DMS 273 (cell line): ENCODE data around the gene KLHL18.
A peak's percentile ranks its signal among the peaks of the same experiment; 100 is the strongest.
"Not testable (repeated sequence)": the region's sequence is repeated elsewhere in the genome, so short reads cannot be mapped to it uniquely, and the experiment has no call there.

Experiments used
- DNase-seq: peaks from one replicate; lab custom pipeline; 2025; ENCODE audit not compliant: unreplicated experiment; lab: John Stamatoyannopoulos, UW

KLHL18 gene

DNA sequence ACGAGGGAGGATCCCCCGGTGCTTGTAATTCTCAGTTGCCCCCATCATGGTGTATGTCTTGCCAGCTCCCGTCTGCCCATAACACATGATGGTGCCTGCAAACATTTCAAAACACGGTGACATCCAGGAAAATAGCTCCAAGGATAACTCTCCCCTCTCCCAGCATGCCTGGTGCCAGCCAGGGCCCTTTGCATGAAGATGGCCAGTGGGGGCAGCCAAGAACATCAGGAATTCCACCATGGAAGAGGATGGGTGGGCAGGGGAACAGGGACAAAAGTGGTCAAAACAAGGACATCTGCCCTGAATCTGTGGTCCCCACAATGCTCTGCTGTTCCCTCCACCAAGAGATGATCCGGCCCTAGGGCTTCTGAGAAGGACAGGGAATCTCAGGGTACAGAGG, 9.2 kb upstream of the KLHL18 start:
- no peak for DNase-seq

DNA sequence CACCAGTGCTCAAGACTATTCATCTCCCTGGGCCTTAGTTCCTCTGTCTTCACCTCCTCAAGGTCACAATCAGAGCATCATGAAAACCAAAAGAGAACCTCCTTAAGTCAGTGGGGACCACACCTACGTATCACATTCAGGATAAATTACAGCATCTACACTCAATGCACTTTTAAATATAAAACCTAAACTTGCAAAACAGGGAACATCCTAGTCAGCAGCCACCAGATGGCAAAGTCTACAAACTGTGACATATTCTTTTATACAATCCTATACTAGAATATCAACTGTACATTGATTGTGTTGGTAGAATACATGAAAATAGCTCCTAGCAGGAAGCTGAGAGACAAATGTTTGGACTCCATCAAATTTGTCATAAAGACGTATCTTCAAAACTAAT, 8.1 kb upstream of the KLHL18 start:
- no peak for DNase-seq

DNA sequence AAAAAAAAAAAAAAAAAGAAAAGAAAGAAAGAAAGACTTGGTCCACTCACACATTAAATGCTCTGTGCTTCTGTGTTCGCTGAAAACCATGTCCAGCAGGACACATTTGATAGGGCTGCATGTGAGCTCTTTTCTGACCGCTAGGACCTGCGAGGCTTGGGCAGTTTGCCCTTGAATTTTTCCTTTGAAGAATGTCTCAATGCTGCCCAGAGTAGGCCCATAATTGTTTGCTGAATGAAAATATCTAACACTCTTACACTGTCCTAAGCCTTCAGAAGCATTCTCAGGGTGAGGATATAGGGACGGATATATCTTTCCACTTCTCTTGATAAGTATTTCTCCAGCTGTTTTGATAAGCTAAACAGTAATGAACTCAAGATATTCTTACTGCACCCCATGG, 6.2 kb upstream of the KLHL18 start:
- no peak for DNase-seq

DNA sequence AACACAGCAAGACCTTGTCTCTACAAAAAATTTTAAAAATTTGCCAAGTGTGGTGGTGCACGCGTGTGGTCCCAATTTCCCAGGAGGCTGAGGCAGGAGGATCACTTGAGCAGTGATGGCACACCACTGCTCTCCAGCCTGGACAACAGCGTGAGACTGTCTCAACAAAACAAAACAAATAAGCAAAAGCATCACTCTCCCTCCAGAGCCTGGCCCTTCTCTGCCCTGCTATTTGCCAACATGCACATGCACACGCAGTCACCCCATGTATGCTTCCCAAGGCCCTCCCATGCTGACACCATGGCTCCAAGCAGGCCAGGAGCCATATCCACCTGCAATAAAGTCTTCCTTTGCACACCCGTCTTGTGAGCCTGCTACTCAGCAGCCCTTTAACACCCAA, 2.2 kb upstream of the KLHL18 start:
- DNase-seq = no peak

DNA sequence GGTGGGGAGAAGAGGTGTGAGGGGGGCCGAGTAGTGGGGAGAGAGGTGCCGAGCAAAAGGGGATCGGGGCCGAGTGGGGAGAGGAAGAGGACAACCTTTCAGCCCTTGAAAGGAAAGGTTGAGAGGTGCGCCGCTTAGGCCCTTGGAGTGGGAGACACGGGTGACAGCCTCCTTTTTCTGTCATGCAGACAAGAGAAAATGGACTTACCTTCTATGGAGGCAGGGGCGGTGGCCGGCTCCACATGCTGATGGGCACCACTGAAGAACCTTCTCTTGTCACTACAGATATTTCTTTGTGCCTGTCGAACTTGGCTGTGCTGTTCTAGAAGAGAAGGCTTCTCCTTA, 421 bp downstream of the KLHL18 start:
- peak; percentile 41 for DNase-seq

DNA sequence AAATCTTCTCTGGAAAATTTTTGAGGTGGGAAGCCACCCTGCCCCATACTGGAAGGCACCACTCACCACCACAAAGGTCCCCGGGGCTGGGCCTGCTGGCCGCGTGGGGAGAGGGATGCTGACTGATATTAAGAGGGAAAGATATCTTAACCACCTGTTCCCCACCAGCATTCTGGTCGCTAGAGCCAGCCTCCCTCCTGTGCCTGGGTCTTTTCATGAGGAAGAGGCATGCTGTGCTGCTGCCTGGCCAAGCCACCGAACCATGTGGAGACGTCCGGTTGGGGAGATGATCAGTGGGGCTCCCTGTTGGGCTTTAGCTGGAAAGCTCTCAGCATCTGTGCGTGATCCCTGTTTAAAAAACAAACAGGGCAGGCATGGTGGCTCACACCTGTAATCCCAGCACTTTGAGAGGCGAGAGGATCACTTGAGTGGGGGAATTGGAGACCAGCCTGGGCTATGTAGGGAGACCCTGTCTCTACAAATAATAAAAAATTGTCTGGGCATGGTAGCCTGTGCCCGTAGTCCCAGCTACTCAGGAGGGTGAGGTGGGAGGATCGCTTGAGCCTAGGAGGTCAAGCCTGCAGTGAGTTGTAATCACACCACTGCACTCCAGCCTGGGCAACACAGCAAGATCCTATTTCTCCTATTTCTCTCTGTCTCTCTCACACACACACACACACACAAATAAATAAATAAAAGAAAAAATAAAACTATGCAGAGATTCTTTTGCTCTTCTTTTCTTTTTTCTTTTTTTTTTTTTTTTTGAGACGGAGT, 1.0 kb downstream of the KLHL18 start:
- DNase-seq = peak; percentile 57

DNA sequence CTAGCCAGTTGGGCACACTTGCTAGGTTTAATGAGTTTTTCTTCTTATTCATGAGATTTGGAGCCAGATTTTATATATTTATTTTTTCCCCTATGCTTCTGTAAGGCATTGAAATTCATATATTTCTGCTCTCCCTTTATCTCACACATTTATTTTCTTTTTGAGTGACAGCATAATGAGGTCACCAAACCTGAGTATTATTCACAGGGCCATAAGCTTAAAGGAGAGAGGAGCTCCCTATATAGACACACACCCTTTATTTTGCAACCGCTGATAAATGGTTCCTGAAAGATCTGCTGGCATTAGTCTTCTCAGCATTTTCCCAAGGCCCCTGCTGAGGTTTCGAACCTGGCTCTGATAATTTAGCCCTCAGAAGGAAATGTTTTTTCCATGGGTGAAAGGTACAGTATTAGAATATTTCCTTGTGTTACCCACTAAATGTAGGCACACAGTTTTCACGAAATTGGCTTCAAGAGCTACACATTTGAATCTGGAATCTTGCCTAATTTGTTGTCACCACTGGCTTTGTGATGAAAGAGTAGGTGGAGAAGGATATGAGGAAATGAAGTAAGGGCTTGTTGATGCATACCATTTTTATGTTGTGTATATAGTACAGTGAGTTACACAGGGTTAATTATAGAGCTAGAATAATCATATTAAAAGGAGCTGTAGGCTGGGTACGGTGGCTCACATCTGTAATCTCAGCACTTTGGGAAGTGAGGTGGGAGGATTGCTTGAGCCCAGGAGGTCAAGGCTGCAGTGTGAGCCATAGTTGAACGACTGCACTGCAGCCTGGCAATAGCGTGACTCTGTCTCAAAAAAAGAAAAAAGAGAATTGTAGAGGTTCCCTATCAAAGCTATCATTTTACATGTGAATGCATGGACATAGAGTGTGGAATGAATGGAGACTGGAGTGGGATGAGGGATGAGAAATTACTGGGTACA, 6.5 kb downstream of the KLHL18 start:
- no peak for DNase-seq

DNA sequence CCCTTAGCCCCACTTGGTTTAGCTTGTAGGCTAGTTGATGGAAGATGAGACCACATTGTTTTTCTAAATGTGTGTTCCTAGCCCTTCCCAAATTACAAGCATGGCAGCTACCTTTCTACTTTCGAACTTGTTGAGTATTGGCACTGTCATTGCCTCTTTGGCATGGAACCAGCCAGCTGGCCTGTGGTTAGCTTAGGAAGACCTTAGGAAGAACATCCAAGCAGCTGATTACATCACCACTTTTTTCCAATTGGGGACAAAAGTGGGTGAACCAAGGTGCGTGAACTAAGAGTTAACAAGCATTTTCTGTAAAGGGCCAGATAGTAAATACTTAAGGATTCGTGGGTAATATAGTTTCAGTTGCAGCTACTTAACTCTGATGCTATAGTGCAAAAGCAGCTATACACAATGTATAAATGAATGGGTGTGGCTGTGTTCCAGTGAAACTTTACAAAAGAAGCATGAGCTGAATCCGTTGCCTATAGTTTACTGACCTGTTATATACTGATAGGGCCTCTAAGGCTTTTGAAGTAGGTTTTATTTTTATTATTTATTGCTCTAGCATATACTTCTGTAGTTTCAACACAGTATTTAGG, 8.5 kb downstream of the KLHL18 start:
- DNase-seq = no peak

DNA sequence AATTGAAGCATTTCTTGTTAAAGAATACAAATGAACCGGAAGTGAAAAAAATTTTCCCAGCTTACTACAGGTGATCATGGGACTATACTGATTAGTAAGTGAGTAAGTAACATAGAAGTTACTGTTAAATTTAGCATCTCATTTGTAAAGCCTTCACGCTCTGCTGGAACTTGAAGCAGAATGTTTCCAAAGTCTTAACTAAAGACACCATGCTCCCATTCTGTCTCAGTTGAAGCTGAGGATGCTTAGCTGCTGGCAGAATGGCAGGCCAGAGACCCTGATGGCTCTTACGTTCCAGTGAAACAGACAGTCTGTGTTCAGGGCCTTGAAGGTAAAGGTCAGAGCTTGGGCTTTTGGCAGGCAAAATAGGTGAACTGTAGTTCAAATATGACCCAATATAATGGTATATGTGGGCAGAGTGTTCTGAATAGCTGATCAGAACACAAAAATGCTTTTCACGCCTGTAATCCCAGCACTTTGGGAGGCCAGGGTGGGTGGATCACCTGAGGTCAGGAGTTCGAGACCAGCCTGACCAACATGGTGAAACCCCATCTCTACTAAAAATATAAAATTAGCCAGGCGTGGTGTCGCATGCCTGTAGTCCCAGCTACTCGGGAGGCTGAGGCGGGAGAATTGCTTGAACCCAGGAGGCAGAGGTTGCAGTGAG, 9.1 kb downstream of the KLHL18 start:
- DNase-seq = not testable (repeated sequence)

DNA sequence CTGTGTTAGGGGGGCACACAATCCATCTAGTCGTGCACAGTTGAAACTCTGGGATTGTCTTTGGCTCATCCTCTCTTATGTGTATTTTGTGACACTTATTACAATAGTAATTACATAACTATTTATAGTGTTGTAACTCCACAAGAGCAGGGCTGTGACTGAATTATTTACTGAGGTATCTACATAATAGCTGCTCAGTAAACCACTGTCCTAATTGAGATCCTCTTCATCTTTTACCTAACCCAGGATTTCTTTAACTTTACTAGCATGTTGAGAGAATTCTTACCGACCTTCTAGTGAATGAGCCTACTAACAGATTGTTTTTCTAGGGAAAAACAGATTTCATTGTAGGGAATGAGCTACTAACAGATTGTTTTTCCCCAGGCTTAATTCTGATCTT, 11.1 kb downstream of the KLHL18 start:
- no peak for DNase-seq

DNA sequence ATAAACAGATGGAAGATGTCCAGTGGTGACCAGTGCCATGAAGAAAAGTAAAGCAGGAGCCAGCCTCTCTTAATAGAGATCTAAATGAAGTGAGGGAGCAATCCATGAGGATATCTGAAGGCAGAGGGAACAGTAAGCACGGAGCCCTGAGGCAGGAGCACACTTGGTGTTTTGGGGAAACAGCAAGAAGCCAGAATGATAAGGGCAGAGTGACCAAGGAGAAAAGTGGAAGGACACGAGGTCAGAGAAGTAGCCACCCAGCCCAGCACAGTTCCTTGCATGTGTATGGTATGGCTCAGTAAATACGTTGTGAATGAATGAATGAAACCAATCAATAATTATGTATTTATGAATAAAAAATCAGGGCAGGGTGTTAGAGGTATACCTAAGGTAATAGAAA, 11.6 kb downstream of the KLHL18 start:
- no peak for DNase-seq

DNA sequence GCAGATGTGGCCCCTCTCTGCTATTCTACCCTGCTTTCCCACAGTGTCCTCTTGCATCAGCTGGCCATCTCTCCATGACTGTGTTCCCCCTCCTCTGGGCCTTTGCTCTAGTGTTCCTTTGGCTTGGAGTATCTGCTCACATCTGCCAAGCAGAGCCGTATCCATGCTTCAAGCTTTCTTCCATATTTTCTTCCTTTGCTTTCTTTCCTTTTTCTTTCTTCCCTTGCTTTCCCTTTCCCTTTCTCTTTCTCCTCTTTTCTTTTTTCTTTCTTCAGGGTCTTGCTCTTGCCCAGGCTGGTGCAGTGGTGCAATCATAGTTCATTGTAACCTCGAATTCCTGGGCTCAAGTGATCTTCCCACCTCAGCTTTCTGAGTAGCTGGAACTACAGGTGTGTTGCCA, 12.6 kb downstream of the KLHL18 start:
- no peak for DNase-seq

DNA sequence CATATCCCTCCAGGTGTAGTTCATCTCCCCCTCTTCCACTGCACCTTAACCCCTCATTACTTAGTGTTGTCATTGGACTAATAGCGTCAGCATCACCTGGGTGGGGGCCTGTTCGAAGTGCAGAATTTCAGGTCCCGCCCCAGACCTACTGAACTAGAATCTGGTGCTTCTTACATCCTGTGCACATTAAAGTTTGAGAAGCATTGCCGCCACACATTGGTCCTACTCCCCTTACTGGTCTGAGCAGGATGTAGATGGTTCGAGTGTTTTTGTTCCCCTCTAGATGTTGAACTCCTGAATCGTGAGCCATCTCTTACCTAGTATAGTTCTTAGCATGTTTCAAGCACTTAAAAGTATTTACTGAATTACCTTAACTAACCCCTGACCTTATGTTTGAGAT, 13.2 kb downstream of the KLHL18 start:
- no peak for DNase-seq

DNA sequence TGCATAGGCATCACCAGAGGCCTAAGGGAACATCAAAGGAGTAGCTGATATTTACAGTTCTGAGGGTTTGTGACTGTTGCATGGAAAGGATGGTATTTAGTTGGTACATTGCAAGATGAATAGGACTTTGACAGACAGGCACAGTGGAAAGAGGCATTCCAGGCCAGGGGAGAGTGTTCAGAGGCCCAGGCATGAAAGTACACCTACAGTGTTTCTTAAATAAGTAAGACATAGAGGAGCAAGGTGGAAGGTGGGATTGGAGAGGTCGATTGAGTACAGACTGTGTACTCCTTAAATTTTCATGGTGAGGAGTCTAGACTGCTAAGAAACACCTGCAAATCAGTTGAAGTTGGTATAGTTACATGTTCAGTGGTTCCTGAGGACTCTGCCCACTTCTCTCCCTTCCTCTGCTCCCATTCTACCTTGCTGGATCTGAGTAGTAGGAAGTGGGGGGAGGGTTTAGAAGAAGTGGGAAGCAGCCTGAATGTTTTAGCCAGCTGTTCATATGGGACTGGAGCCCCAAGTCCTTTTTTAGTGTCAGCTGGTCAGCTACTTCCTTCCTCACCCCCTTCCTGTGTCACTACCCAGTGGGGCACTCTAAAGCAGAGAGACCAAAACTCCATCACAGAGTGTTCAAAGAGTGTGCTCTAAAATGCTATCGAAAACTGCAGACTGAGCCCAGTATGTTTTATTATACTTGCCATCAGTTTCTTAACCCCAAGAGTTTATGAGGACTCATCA, 14.0 kb downstream of the KLHL18 start:
- DNase-seq = no peak

DNA sequence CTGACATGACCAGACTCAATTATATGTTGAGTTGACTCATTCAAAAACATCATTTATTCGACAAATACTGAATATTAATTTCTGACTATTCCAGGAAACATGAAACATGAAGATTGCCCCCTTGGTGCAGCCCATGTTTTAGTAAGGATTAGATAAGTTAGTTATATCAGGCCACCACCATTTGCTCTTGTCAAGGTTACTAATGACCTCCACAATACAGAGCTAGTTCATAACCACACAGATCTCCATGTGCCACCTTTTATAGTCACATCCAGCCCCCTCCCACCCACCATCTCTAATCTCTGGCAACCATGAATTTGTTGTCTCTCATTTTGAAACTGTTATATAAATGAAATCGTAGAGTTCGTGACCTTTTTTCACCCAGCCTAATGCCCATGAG, 15.7 kb downstream of the KLHL18 start:
- DNase-seq = no peak

DNA sequence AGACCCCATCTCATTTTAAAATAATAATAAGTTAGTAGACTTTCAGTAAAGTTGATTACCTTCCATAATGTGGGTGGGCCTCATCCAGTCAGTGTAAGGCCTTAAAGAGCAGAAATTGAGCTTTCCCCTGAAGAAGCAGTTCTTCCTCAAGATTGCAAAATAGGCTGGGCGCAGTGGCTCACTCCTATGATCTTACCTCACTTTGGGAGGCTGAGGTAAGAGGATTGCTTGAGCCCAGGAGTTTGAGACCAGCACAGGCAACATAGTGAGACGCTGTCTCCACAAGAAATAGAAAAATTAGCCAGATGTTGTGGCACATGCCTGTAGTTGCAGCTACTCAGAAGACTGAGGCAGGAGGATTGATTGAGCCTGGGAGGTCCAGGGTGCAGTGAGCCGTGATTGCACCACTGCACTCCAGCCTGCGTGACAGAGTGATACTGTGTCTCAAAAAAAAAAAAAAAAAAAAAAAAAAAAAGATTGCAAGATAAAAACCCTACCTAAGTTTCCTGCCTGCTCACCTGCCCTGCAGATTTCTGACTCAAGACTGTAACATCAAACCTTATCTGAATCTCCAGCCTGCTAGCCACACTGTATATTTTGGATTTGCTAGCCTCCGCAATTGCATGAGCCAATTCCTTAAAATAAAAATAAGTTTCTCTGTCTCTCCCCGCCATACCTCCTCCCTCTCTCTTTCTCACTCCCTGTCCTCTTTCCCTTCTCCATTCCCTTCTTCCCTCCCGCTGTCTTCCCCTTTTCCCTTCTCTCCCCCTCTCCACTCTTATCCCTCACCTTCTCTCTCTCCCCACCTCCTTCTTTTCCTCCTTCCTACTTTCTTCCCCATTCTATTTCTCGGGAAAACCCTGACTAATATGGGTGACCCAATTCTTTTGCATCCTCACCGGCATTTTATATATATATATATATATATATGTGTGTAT, 16.9 kb downstream of the KLHL18 start:
- DNase-seq = no peak

DNA sequence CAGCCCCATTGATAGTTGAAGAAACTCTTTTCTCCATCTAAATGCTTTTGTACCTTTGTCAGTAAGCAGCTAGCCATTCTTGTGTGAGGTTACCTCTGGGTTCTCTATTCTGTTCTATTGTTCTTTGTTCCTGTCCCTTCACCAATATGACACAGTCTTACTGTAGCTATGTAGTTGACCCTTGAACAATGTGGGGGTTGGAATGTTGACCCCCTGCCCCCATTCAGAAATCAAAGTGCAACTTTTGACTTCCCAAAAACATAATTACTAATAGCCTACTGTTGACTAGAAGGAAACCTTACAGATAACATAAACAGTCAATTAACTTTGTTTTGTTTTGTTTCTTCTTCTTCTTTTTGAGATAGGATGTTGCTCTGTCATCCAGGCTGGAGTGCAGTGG, 18.7 kb downstream of the KLHL18 start:
- no peak for DNase-seq

DNA sequence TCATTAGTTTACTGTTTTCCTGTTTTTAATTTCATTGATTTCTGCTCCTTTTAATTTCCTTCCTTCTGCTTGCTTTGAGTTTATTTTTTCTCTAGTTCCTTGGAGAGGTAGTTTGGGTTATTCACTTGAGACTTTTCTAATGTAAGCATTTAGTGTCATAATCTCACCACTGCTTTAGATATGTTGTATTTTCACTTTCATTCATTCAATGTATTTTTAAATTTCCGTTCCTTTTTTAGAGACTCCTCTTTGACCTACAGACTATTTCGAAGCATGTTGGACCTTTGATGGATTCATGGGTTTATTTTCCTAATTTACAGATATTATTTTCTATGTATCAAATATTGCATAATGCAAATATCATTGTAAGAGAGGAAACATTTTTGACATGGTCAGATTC, 23.3 kb downstream of the KLHL18 start:
- DNase-seq = no peak

DNA sequence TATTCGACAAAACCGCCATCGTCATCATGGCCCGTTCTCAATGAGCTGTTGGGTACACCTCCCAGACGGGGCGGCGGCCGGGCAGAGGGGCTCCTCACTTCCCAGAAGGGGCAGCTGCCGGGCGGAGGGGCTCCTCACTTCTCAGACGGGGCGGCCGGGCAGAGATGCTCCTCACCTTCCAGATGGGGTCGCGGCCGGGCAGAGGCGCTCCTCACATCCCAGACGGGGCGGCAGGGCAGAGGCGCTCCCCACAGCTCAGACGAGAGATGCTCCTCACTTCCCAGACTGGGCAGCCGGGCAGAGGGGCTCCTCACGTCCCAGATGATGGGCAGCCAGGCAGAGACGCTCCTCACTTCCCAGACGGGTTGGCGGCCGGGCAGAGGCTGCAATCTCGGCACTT, 26.5 kb downstream of the KLHL18 start:
- not testable (repeated sequence) for DNase-seq

DNA sequence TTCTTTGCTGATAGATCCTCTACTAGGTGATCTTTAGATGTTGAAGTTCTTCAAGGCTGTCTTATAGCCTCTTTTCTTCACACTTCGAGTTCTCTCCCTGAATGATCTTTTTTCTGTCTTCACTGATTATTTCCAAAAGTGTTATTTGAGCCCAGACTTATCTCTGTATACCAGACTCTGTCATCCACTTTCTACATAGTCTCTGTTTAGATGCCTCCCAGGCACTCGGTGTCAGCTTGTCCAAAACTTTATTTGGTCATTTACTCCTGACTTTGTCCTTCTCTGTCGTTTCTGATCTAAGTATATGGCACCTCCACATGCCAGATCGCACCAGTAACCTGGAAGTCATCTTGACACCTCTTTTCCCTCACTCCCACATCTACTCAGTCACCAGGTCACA, 27.6 kb downstream of the KLHL18 start:
- no peak for DNase-seq
